HEK293 (cell line): ENCODE results near the gene SUPV3L1.

Experiments
- ATF2 ChIP-seq: fragments of 450-650 bp; formaldehyde crosslinking; IDR thresholded peaks from 2 replicates; pipeline ENCODE4 v1.5.1; 2016; ENCODE audit warnings: missing biosample characterization, missing genetic modification characterization, low read depth
- FEZF1 ChIP-seq: fragments of 450-650 bp; formaldehyde crosslinking; IDR thresholded peaks from 2 replicates; pipeline ENCODE4 v1.5.1; 2016; ENCODE audit warnings: missing biosample characterization, missing genetic modification characterization
- GLI4 ChIP-seq: fragments of 450-650 bp; formaldehyde crosslinking; IDR thresholded peaks from 2 replicates; pipeline ENCODE4 v1.5.1; 2016; ENCODE audit warnings: missing biosample characterization, missing genetic modification characterization
- HIC1 ChIP-seq: fragments of 450-650 bp; formaldehyde crosslinking; IDR thresholded peaks from 2 replicates; pipeline ENCODE4 v1.5.1; 2016; ENCODE audit warnings: missing biosample characterization, missing genetic modification characterization
- KLF10 ChIP-seq: fragments of 450-650 bp; IDR thresholded peaks from 2 replicates; pipeline ENCODE4 v1.5.1; 2018; ENCODE audit warnings: missing biosample characterization, mild to moderate bottlenecking, missing genetic modification characterization
- MZF1 ChIP-seq: fragments of 450-650 bp; formaldehyde crosslinking; IDR thresholded peaks from 2 replicates; pipeline ENCODE4 v1.5.1; 2017; ENCODE audit warnings: missing biosample characterization, missing genetic modification characterization, borderline replicate concordance
- PATZ1 ChIP-seq: fragments of 450-650 bp; formaldehyde crosslinking; IDR thresholded peaks from 2 replicates; pipeline ENCODE4 v1.5.1; 2016; ENCODE audit warnings: missing biosample characterization, missing genetic modification characterization
- RBAK ChIP-seq: fragments of 450-650 bp; formaldehyde crosslinking; IDR thresholded peaks from 2 replicates; pipeline ENCODE4 v1.5.1; 2016; ENCODE audit warnings: missing biosample characterization, missing genetic modification characterization
- REPIN1 ChIP-seq: fragments of 450-650 bp; formaldehyde crosslinking; IDR thresholded peaks from 2 replicates; pipeline ENCODE4 v1.5.1; 2017; ENCODE audit warnings: missing biosample characterization, missing genetic modification characterization, low read depth
- ZBTB44 ChIP-seq: fragments of 450-650 bp; IDR thresholded peaks from 2 replicates; pipeline ENCODE4 v1.5.1; 2018; ENCODE audit warnings: missing biosample characterization, mild to moderate bottlenecking, missing genetic modification characterization
- ZEB2 ChIP-seq: fragments of 450-650 bp; formaldehyde crosslinking; IDR thresholded peaks from 2 replicates; pipeline ENCODE4 v1.5.1; 2016; ENCODE audit warnings: missing biosample characterization, missing genetic modification characterization
- ZFP3 ChIP-seq: fragments of 450-650 bp; formaldehyde crosslinking; IDR thresholded peaks from 2 replicates; pipeline ENCODE4 v1.5.1; 2016; ENCODE audit warnings: low read depth, missing biosample characterization, missing genetic modification characterization
- ZFP37 ChIP-seq: fragments of 450-650 bp; formaldehyde crosslinking; IDR thresholded peaks from 2 replicates; pipeline ENCODE4 v1.5.1; 2016; ENCODE audit warnings: missing biosample characterization, missing genetic modification characterization
- ZNF10 ChIP-seq: fragments of 450-650 bp; formaldehyde crosslinking; IDR thresholded peaks from 2 replicates; pipeline ENCODE4 v1.5.1; 2017; ENCODE audit warnings: missing biosample characterization, missing genetic modification characterization
- ZNF112 ChIP-seq: fragments of 450-650 bp; formaldehyde crosslinking; IDR thresholded peaks from 2 replicates; pipeline ENCODE4 v1.5.0; 2017; ENCODE audit warnings: missing biosample characterization, missing genetic modification characterization
- ZNF2 ChIP-seq: fragments of 450-650 bp; formaldehyde crosslinking; IDR thresholded peaks from 2 replicates; pipeline ENCODE4 v1.5.1; 2016; ENCODE audit warnings: missing biosample characterization, missing genetic modification characterization
- ZNF266 ChIP-seq: fragments of 450-650 bp; formaldehyde crosslinking; IDR thresholded peaks from 2 replicates; pipeline ENCODE4 v1.5.1; 2016; ENCODE audit warnings: missing biosample characterization, missing genetic modification characterization, low read depth
- ZNF292 ChIP-seq: fragments of 450-650 bp; formaldehyde crosslinking; IDR thresholded peaks from 2 replicates; pipeline ENCODE4 v1.5.1; 2016; ENCODE audit warnings: low read depth, missing biosample characterization, missing genetic modification characterization, borderline replicate concordance
- ZNF311 ChIP-seq: fragments of 450-650 bp; formaldehyde crosslinking; IDR thresholded peaks from 2 replicates; pipeline ENCODE4 v1.5.1; 2017; ENCODE audit warnings: missing biosample characterization, missing genetic modification characterization, borderline replicate concordance
- ZNF324 ChIP-seq: fragments of 450-650 bp; formaldehyde crosslinking; IDR thresholded peaks from 2 replicates; pipeline ENCODE4 v1.5.1; 2016; ENCODE audit warnings: missing biosample characterization, missing genetic modification characterization
- ZNF48 ChIP-seq: fragments of 450-650 bp; formaldehyde crosslinking; IDR thresholded peaks from 2 replicates; pipeline ENCODE4 v1.5.1; 2016; ENCODE audit warnings: missing biosample characterization, missing genetic modification characterization
- ZNF518A ChIP-seq: fragments of 450-650 bp; formaldehyde crosslinking; conservative IDR thresholded peaks from 2 replicates; pipeline ENCODE4 v1.5.1; 2016; ENCODE audit warnings: low read depth, missing biosample characterization, missing genetic modification characterization
- ZNF521 ChIP-seq: fragments of 450-650 bp; formaldehyde crosslinking; IDR thresholded peaks from 2 replicates; pipeline ENCODE4 v1.5.1; 2017; ENCODE audit warnings: missing biosample characterization, mild to moderate bottlenecking, missing genetic modification characterization
- ZNF623 ChIP-seq: fragments of 450-650 bp; formaldehyde crosslinking; IDR thresholded peaks from 2 replicates; pipeline ENCODE4 v1.5.1; 2016; ENCODE audit warnings: missing biosample characterization, missing genetic modification characterization
- ZNF629 ChIP-seq: fragments of 450-650 bp; formaldehyde crosslinking; IDR thresholded peaks from 2 replicates; pipeline ENCODE4 v1.5.1; 2017; ENCODE audit warnings: missing biosample characterization, missing genetic modification characterization
- ZNF660 ChIP-seq: fragments of 450-650 bp; IDR thresholded peaks from 2 replicates; pipeline ENCODE4 v1.5.1; 2018; ENCODE audit warnings: missing biosample characterization, mild to moderate bottlenecking, missing genetic modification characterization
- ZNF707 ChIP-seq: fragments of 450-650 bp; formaldehyde crosslinking; IDR thresholded peaks from 2 replicates; pipeline ENCODE4 v1.5.1; 2016; ENCODE audit warnings: missing biosample characterization, missing genetic modification characterization
- ZNF747 ChIP-seq: fragments of 450-650 bp; formaldehyde crosslinking; IDR thresholded peaks from 2 replicates; pipeline ENCODE4 v1.5.1; 2016; ENCODE audit warnings: missing biosample characterization, missing genetic modification characterization
- ZSCAN23 ChIP-seq: fragments of 450-650 bp; formaldehyde crosslinking; IDR thresholded peaks from 2 replicates; pipeline ENCODE4 v1.5.1; 2016; ENCODE audit warnings: missing biosample characterization, missing genetic modification characterization

SUPV3L1 gene

GRCh38 chr10:69217119-69217754 is 37.2 kb downstream of the SUPV3L1 start (continued):
- TF ChIP-seq ZNF660 (tag by site-specific recombination) (peak; percentile 95), ZFP3 (no peak), ZNF521 (tag by site-specific recombination) (no peak), ZNF707 (tag by site-specific recombination) (no peak), KLF10 (tag by site-specific recombination) (peak; percentile 77), GLI4 (tag by site-specific recombination) (no peak), ATF2 (tag by site-specific recombination) (peak; percentile 89), ZNF48 (tag by site-specific recombination) (no peak), ZNF518A (tag by site-specific recombination) (peak; percentile 66), ZNF266 (no peak), ZNF311 (tag by site-specific recombination) (no peak), ZEB2 (tag by site-specific recombination) (peak; percentile 95), ZNF747 (tag by site-specific recombination) (no peak), ZNF2 (tag by site-specific recombination) (no peak), ZNF623 (tag by site-specific recombination) (no peak), ZFP37 (tag by site-specific recombination) (peak; percentile 69; the same call in 1 of the 2 replicates), PATZ1 (tag by site-specific recombination) (no peak; the same call in 1 of the 2 replicates), ZNF324 (peak; percentile 77; the same call in 1 of the 2 replicates), ZNF112 (no peak), ZSCAN23 (tag by site-specific recombination) (0 out of 2 replicates have a peak, but pooled peaks have one; percentile 55), ZNF629 (peak; percentile 97), FEZF1 (tag by site-specific recombination) (no peak), RBAK (tag by site-specific recombination) (no peak), ZNF292 (tag by site-specific recombination) (no peak), ZBTB44 (tag by site-specific recombination) (peak; percentile 55; the same call in 1 of the 2 replicates), HIC1 (tag by site-specific recombination) (peak; percentile 82), ZNF10 (tag by site-specific recombination) (peak; percentile 60; the same call in 1 of the 2 replicates), REPIN1 (tag by site-specific recombination) (no peak), MZF1 (no peak)
